NOMO-1 (cell line): ENCODE data around the gene CCR5AS.
A peak's percentile ranks its signal among the peaks of the same experiment; 100 is the strongest.
"Not testable (repeated sequence)": the region's sequence is repeated elsewhere in the genome, so short reads cannot be mapped to it uniquely, and the experiment has no call there.

Experiments used
- DNase-seq, 2 experiments: peaks; one replicate each; lab custom pipeline; 2025; ENCODE audit not compliant: unreplicated experiment in 2 of 2; lab: John Stamatoyannopoulos, UW

Gene CCR5AS

DNA sequence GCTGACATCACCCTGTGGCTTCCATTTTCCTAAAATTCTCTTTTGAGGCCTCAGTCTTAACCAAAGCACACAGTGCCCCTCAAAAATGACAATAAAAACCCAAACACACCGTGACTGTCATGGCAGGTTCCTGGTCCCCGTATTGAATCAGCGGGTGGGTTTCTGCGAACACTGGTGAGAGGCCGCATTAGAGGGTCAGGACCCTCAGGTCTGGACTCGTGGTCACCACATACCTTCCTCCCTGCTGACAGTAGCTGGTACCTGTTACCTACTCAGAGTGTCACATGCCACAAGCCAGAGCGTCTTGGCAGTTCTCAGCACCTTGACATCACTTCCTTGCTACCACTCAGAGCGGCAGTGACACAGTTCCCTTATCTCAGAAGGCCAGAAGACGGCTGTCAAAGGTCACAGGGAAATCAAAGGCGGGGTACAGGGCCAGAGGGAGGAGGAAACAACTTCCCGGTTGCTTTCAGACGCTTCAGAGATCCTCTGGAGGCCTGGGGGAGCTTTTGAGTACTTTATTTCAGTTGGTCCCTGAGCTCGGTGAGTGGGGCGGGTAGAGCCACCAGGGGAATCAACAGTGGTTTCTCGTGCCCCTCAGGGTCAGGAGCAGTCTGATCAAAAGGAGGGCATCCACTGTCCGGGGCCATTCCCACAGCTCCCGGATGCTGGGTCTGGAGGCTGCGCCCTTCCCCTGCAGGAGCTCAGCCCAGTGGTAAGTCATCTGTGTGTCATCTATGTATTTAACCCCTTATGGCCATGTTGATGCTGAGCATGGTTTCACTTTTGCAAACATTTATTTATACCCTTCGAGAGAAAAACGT, at the start of gene CCR5AS, which contains the start of gene CCRL2:
CCR5AS (minus strand) TSS at position 279 of the 824 bp plus-strand sequence.
CCRL2 (plus strand) TSS at position 472 of the 824 bp plus-strand sequence. CDS start 821 bp downstream, outside the sequence.
- DNase-seq, result peak; percentile 55 to 57

GRCh38 chr3:46456118-46456517, 49.3 kb upstream of the CCR5AS start:
- DNase-seq, result no peak

DNA sequence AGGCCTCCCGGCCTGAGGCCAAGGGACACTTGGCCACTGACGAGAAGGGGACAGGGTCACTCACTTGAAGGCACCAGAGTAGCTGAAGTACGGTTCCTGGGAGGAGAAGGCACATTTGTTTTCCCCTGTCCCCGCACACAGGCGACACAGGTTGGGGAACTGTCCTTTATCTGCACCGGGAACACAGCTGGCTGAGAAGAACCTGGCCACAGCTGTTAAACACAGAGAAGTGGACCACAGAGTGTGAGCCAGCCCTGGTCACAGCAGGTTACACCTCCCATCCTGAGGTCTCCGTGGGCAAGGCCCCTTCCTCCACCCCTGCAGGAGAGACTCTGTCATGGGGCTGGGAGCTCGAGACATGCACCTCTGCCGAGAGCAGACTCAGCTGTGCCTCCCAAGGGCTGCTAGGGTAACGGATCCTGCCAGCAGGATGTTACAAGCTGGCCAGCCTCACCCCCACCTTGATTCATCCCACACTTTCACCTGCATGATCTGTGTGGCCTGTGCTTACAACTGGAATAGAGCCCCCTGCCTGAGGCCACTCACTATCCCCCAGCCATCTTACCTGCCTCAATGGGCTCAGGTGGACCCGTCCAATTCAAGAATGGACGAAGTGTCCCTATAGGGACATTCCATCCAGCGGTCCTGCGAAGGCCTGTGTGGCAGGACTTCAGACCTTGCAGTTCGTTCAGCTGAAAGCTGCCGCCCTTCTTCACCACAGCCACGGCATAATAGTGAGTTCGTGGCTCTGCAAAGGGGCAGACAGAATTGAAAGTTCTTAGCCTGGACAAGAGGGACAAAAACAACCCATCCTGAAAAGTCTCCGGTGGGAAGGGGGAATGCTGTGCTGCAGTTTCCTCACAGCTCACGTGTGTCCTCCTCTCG, 48.6 kb upstream of the CCR5AS start:
- no peak for DNase-seq

DNA sequence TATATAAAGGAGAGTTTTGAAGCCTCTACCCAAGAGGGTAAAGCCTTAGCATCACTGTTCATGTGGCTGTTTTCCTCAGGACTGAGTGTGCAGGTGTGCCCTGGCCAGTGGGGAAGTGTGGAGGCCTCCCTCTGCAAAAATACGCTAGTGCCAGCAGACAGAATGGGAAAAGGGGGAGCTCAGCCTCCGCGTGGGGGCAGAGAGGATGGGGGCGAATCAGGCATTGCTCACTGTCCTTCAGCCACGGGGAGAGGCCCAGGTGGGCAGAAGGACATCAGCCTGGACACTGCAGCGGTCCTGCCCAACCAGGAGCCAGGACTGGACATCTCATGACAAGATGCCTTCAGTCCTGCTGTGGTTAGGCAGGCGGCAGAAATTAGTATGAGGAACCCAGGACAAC, 47.7 kb upstream of the CCR5AS start:
- DNase-seq, result no peak

DNA sequence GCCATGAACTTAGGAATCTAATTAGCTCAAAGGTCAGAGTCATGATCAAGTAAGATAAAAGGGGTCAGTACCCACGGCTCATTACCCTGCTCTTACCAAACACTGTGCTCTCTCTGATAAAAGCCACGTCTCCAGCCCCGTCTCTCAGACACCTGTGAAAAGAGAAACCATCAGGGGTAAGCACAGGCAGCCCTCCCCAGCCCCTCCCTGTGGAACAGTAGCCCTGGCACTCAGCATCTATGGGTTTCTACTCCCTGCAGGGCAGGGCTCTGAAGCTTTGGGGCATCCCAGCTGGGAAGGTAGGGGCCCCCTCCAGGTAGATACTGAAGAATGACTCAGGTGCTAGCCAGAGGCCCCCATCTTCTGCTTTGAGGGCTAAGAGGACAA, 47.3 kb upstream of the CCR5AS start:
- no peak for DNase-seq

GRCh38 chr3:46453526-46454208, 46.8 kb upstream of the CCR5AS start:
- no peak for DNase-seq

- DNase-seq, result no peak
Observed at GRCh38 chr3:46449755-46450552, 43.1 kb upstream of the CCR5AS start.

- DNase-seq, result no peak
Observed at GRCh38 chr3:46448721-46449120, 41.9 kb upstream of the CCR5AS start.

DNA sequence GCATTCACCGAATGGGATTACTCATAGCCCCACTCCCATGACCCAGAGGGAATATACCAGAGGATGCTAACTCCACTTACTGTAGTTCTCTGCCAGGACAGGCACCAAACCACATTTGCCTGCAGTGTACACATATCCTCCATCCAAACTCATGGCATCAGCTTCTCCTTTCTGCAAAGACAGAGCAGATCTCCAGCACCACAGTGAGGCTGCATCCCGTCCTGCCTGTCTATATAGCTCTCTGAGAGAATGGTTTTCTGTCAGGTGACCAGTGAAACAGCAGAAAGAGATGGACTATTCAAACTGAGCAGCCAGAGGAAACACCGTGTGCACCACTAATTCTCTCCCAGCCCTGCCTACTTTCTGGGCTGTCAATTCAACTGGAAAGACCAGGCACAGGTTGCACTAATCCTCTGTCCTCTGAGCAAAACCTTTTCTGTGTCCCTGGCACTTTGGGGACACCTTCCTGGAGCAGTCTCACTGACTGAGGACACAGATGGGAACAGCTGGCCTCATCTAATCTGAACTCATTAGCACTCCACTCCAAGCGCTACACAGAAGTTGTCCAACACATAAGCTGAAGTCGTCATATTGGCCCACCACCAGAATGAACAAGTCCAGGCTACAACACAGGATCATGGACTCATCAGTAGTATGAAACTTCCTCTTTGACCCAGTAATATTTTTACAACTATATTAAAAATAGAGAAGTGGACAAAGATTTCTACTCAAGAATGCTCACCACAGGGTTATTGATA, 40.5 kb upstream of the CCR5AS start:
- DNase-seq, result peak in 1 of 2 experiments; percentile 74

- peak; percentile 25 to 28 for DNase-seq
Observed at GRCh38 chr3:46442576-46443530, 36.0 kb upstream of the CCR5AS start.

DNA sequence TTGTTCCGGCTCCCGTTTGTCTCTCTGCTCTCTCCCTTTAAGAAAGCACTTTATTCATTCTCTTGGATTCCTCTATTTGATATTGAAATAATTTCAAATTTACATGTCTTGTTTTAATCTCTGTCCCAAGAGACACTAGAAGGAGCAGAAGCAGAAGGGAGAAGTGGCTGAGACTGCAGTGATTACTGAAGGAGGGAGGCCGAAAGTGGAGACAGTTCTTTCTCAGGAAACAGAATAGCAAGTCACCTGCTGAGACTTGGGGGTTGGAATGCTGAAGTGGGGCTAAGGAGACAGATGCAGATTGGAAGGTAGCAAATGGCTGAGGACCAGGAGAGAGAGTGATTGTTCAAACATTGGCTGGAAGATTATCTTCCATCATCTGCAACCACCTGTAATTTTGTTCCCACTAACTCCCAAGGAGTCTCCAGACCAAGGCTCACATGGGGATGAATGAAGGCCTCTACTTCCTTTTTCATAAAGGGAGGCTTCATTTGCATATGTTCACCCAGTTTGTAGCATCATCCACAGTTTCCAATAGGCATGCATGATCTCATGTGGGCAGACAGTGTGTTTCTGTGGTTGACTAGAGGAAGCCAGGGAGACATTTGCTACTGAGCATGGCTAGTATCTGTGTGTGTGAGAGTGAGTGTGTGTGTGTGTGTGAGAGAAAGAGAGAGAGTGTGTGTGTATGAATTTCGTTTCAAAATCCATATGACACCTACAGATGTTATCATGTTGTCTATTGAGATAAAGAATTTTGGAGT, 33.8 kb upstream of the CCR5AS start:
- peak in 1 of 2 experiments; percentile 25 for DNase-seq

- no peak for DNase-seq
Observed at GRCh38 chr3:46438831-46439230, 32.0 kb upstream of the CCR5AS start.

DNA sequence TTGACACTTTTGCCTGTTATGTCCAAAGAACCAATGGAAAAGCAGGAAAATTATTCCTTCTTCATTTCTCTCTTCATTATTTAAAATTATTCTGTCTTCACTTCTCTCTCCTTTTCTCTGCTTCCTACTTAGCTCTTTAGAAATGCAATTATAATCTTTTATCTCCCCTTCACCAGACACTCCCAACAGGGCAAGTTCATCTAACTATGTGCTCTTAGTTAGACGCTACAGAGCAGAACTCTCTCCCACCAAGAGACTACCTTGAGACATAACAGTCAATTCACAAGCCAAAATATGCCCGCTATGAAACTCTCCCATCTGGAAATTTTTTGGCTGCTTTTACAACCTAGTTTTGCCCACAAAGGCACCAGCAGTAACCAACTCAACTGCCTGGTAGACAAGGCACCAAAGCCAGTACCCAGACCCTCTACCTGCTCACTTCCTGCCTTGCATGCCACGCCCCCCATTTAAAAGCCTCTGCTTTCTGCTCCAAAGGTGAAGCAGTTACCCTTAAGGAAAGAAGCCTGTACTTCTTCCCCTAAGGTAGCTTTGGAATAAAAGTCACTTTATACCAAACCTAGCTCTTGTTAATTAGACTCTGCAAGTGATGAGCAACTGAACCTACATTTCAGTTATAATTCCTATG, 28.3 kb upstream of the CCR5AS start:
- DNase-seq, result no peak

- no peak for DNase-seq
Observed at GRCh38 chr3:46433841-46434240, 27.0 kb upstream of the CCR5AS start.

DNA sequence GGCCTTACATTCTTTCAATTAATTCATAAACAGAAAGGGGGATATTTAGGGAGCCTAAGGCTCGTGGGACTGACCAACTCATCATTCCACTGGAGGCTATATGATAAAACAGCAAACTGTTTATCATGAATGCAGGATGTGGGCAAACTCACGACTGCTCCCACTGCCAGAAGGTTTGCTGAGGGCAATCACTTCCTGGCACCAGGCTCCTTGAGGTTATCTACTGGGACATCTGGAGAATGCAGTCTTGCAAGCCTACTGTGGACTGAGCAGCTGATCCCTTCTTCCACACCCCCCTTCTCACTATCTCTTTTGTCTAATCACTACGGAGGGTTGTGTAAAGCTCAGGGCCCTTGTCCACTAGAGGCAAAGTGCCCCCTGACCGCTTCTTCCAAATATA, 26.3 kb upstream of the CCR5AS start:
- DNase-seq, result not testable (repeated sequence)

- DNase-seq, result not testable (repeated sequence)
Observed at GRCh38 chr3:46431905-46432304, 25.0 kb upstream of the CCR5AS start.

DNA sequence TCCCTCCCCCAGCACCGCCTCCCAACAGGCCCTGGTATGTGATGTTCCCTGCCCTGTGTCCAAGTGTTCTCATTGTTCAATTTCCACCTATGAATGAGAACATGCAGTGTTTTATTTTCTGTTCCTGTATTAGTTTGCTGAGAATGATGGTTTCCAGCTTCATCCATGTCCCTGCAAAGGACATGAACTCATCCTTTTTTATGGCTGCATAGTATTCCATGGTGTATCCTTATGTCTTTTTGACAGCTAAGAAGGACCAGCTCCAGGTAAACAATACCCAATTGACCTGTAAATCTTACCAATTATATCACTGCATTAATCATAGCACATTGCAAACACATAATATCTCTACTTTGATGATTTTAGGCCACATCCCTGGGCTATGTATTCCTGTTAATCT, 24.0 kb upstream of the CCR5AS start:
- not testable (repeated sequence) for DNase-seq
